ENCODE results near the gene CCDC174. TPM values are rescaled to one million over a fixed set of nuclear protein-coding genes. Genes with fewer than 3 reads are reported as not detected.

The CCDC174 gene
- total RNA-seq, 1 donor from 2014 or later, result 31.2 TPM

DNA sequence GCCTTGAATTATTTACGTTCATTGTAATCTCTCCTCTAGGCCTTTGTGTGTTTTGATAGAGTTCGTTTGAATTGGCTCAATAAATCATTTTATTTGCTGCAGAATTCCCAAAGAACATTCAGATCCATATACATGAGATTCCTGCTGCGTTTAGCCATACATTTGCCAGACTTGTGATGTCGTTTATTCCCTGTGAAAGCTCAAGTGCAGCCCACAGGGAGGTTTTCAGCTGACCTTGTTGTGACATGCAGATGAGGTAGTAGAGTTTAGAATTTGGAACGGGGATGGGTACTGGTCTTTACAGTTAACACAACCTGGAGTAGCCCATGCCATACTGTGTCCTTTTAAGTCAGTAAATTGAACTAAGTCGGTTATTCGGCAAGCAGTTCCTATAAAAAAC is 23.3 kb downstream of the CCDC174 start, which contains the start of gene C3orf20:
Gene C3orf20 (plus strand): TSS at position 301 of the 400 bp plus-strand sequence. CDS start 7,573 bp downstream, outside the sequence.
- TF ChIP-seq, protein P1, sequence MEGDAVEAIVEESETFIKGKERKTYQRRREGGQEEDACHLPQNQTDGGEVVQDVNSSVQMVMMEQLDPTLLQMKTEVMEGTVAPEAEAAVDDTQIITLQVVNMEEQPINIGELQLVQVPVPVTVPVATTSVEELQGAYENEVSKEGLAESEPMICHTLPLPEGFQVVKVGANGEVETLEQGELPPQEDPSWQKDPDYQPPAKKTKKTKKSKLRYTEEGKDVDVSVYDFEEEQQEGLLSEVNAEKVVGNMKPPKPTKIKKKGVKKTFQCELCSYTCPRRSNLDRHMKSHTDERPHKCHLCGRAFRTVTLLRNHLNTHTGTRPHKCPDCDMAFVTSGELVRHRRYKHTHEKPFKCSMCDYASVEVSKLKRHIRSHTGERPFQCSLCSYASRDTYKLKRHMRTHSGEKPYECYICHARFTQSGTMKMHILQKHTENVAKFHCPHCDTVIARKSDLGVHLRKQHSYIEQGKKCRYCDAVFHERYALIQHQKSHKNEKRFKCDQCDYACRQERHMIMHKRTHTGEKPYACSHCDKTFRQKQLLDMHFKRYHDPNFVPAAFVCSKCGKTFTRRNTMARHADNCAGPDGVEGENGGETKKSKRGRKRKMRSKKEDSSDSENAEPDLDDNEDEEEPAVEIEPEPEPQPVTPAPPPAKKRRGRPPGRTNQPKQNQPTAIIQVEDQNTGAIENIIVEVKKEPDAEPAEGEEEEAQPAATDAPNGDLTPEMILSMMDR (IDR thresholded peaks at IDR 0.05), result no peak
- no peak for TF ChIP-seq POLR2AphosphoS5 (IDR thresholded peaks at IDR 0.05; ENCODE audit: insufficient read depth in 1 of 2, low read depth in 1 of 2)
- TF ChIP-seq POLR2A (IDR thresholded peaks at IDR 0.05), result no peak
- no peak for DNase-seq (ENCODE audit: extremely low spot score in 2 of 2)
- intact Hi-C loops (cut with DNase I), result loop anchor here (5.0 kb wide), 1 partner anchor 247 kb away; no protein-coding TSS in a partner anchor
- Histone ChIP-seq H3K4me3 (no peak within 1 kb of the TSS), H3K36me3 (peaks cover 0 to 22% of the 10 kb centered on the region in 2 donors), H3K27me3 (no peaks in the 10 kb centered on the region), H3K4me1 (no peaks in the 10 kb centered on the region), H3K9me3 (no peaks in the 10 kb centered on the region), H3K27ac (no peak within 1 kb of the TSS)

DNA sequence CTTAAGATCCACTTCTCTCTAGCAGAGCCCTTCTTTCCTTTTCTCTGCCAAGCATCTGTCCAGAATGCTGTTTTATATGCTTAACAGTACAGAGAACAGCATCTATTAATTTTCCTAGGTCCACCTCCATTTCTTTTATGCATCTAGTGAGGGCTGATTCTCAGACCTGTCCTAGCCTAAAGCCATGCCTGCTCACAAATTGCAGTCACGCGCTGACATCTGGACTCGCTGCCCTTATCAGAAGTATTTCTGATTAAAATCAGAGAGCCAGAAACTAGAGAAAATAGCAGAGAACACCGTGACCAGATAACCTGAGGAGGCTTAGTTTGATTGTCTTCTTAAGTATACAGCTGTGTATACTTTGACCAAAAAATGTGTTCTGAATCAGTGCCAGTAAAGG is 25.3 kb downstream of the CCDC174 start:
- no peak overlapping the region for H3K27ac ChIP-seq
- no peaks in the 10 kb centered on the region for H3K4me1 ChIP-seq
- no peaks in the 10 kb centered on the region for H3K9me3 ChIP-seq
- TF ChIP-seq POLR2AphosphoS5 (IDR thresholded peaks at IDR 0.05; ENCODE audit: insufficient read depth in 1 of 2, low read depth in 1 of 2) (no peak), POLR2A (IDR thresholded peaks at IDR 0.05) (no peak)
- TF ChIP-seq, protein P1 (IDR thresholded peaks at IDR 0.05), result no peak
- intact Hi-C loops (cut with DNase I), result loop anchor here (5.0 kb wide), 1 partner anchor 245 kb away; no protein-coding TSS in a partner anchor
- no peak overlapping the region for H3K4me3 ChIP-seq
- H3K36me3 ChIP-seq, result peaks cover 0 to 9% of the 10 kb centered on the region in 2 donors
- no peaks in the 10 kb centered on the region for H3K27me3 ChIP-seq
- DNase-seq (ENCODE audit: extremely low spot score in 2 of 2), result no peak

DNA sequence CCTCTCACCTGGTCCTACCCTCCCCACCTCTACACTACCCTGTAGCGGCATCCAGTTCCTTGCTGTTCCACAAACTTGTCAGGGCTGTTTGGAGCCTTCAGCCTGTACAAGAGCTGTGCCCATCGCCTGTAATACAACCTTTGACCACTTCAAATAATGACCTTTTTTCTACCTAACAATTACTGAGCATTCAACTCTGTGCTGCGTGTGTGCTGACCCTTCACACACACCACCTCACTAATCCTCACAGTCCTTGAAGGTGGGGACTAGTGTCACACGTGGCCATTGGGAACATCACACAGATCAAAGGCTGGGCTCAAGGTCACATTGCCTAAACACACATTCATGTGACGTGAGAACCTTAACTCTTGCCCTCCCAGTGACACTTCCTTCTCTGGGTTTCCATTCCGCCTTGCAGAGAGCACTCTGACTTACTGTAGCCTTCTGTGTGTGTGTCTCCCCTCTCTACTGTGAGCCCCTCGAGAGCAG is 26.5 kb downstream of the CCDC174 start:
- TF ChIP-seq, protein P1 (IDR thresholded peaks at IDR 0.05), result no peak
- TF ChIP-seq POLR2AphosphoS5 (IDR thresholded peaks at IDR 0.05; ENCODE audit: insufficient read depth in 1 of 2, low read depth in 1 of 2) (no peak), POLR2A (IDR thresholded peaks at IDR 0.05) (no peak)
- Histone ChIP-seq H3K27ac (no peak overlapping the region), H3K36me3 (no peaks in the 10 kb centered on the region), H3K4me3 (no peak overlapping the region), H3K4me1 (no peaks in the 10 kb centered on the region), H3K9me3 (no peaks in the 10 kb centered on the region), H3K27me3 (no peaks in the 10 kb centered on the region)
- intact Hi-C loops (cut with DNase I), result loop anchor here (5.0 kb wide), 1 partner anchor 244 kb away; no protein-coding TSS in a partner anchor
- no peak for DNase-seq (ENCODE audit: extremely low spot score in 2 of 2)

DNA sequence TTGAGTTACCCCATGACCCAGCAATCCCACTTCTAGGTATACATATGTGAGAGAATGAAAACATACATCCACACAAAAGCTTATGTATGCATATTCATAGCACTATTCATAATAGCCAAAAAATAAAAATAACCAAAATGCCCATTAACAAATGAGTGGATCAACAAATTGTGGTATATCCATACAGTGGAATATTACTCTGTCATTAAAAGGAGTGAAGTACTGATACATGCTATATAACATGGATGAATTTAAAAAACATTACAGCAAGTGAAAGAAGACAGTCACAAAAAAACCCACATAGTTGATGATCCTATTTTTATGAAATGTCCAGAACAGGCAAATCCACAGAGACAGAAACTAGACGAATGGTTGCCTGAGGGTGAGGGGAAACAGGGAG is 28.6 kb downstream of the CCDC174 start:
- Histone ChIP-seq H3K9me3 (no peaks in the 10 kb centered on the region), H3K4me1 (no peaks in the 10 kb centered on the region), H3K4me3 (no peak overlapping the region), H3K27me3 (no peaks in the 10 kb centered on the region), H3K27ac (no peak overlapping the region), H3K36me3 (no peaks in the 10 kb centered on the region)
- intact Hi-C loops (cut with DNase I), result no loop called here
- no peak for DNase-seq (ENCODE audit: extremely low spot score in 2 of 2)
- TF ChIP-seq POLR2AphosphoS5 (IDR thresholded peaks at IDR 0.05; ENCODE audit: insufficient read depth in 1 of 2, low read depth in 1 of 2) (no peak), POLR2A (IDR thresholded peaks at IDR 0.05) (no peak)

DNA sequence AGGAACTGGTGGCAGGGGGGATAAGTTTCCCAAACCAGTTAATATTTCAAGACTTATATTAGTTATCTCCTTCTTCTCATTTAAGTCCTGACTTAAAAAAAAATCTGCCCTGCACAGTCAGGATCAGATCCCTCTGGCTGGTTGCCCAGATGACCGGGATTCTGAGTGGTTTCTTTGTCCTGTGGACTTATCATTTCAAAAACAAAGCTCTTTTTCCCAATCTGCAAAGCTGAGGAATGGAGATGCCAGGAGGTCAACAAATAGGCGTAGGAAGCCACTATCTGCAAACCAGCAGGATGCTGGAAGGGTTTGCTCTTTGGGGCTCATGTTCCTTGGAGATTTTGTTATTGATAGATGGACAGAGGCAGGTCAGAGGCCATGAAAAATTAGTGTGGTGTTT is 29.2 kb downstream of the CCDC174 start:
- Histone ChIP-seq H3K9me3 (no peaks in the 10 kb centered on the region), H3K27me3 (no peaks in the 10 kb centered on the region), H3K36me3 (no peaks in the 10 kb centered on the region), H3K4me3 (no peak overlapping the region), H3K27ac (no peak overlapping the region), H3K4me1 (no peaks in the 10 kb centered on the region)
- intact Hi-C loops (cut with DNase I), result no loop called here
- no peak for TF ChIP-seq POLR2A (IDR thresholded peaks at IDR 0.05)
- TF ChIP-seq, protein P1 (IDR thresholded peaks at IDR 0.05), result no peak
- no peak for TF ChIP-seq POLR2AphosphoS5 (IDR thresholded peaks at IDR 0.05; ENCODE audit: insufficient read depth in 1 of 2, low read depth in 1 of 2)
- DNase-seq (ENCODE audit: extremely low spot score in 2 of 2), result no peak

All from vagina (tissue), 2 donors.